NAMALWA (cell line): ENCODE results near the gene ZNF316.

Source experiments
- DNase-seq: peaks from one replicate; pipeline ENCODE4 v3.0.0-alpha.2; 2015; ENCODE audit warnings: low spot score

The ZNF316 gene

DNA sequence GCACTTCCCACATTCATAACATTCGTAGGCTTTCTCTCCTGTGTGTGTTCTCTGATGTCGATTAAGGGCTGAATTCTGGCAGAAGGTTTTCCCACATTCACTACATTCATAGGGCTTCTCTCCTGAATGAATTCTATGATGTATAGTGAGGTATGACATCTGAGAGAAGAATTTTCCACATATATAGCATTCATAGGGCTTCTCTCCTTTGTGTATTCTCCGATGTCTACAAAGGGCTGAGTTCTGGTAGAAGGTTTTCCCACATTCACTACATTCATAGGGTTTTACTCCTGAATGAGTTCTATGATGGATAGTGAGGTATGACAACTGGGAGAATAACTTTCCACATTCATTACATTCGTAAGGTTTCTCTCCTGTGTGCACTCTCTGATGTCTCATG lies 54.0 kb downstream of the ZNF316 start:
- DNase-seq, result peak; percentile 28

- DNase-seq, result peak; percentile 43
These were observed 54.5 kb downstream of the ZNF316 start for GRCh38 chr7:6691609-6692106.

DNA sequence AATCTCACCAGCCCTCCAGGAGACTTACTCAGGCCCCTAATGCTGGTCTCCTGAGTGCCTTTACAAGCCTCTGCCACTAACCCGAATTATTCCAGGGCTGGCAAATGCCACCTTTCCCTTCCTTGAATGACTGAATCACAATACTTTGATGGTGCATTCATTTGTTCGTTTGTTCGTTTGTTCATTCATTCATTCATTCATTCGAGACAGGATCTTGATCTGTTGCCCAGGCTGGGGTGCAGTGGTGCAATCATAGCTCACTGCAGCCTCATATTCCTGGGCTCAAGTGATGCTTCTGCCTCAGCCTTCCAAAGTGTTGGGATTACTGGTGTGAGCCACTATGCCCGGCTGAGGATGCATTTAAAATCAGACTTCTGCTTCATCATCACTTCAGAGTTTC lies 63.7 kb downstream of the ZNF316 start:
- DNase-seq, result no peak

DNA sequence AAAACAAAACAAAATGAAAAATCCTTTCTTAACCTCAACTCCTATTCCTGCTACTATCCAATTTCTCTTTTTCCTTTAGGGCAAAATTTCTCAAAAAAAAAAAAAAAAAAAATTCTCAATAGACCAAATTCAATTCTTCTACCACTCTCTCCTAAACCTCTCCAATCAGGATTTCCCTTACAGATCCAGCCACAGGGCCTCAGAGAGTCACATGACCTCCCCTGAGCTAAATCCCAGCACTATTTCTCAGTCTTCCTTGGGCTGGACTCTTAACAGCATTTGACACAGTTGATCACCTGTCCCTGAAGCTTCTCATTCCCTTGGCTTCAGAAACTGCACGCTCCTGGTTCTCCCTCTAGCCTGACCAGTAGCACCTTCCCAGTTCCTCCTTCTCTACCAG lies 64.7 kb downstream of the ZNF316 start:
- DNase-seq, result no peak
